IPS-20b (cell line): ENCODE measurements around the gene GSTM5.
"Not testable (repeated sequence)": the region's sequence is repeated elsewhere in the genome, so short reads cannot be mapped to it uniquely, and the experiment has no call there.

Experiments
- H3K27ac ChIP-seq: one replicate; pipeline ENCODE4 v1.5.1; 2013; ENCODE audit warnings: low read length
- H3K27me3 ChIP-seq: 2 replicates; pipeline ENCODE4 v1.6.1; 2013; ENCODE audit warnings: mild to moderate bottlenecking, low read length, inconsistent platforms; ENCODE audit not compliant: insufficient read depth
- H3K36me3 ChIP-seq: 2 replicates; pipeline ENCODE4 v1.6.1; 2013; ENCODE audit warnings: low read depth, mild to moderate bottlenecking, inconsistent platforms, low read length, moderate library complexity; ENCODE audit not compliant: insufficient read depth
- H3K4me1 ChIP-seq: 2 replicates; pipeline ENCODE4 v1.6.1; 2013; ENCODE audit warnings: mild to moderate bottlenecking, control low read depth, inconsistent platforms, low read length, moderate library complexity; ENCODE audit not compliant: insufficient read depth
- H3K4me3 ChIP-seq: 2 replicates; pipeline ENCODE4 v1.5.1; 2013; ENCODE audit warnings: mild to moderate bottlenecking, low read length, inconsistent platforms
- H3K9ac ChIP-seq: 2 replicates; pipeline ENCODE4 v1.6.1; 2013; ENCODE audit warnings: low read depth, mild to moderate bottlenecking, inconsistent platforms, low read length, moderate library complexity
- H3K9me3 ChIP-seq: 2 replicates; pipeline ENCODE4 v1.6.1; 2013; ENCODE audit warnings: mild to moderate bottlenecking, low read depth, low read length, inconsistent platforms; ENCODE audit not compliant: insufficient read depth

GSTM5 gene

GRCh38 chr1:109684777-109685176 lies 27.3 kb upstream of the GSTM5 start:
- not testable (repeated sequence) for H3K27me3 ChIP-seq, H3K9me3 ChIP-seq, H3K36me3 ChIP-seq, H3K4me1 ChIP-seq, H3K4me3 ChIP-seq, H3K9ac ChIP-seq, H3K27ac ChIP-seq

- H3K27ac ChIP-seq, H3K9ac ChIP-seq, H3K9me3 ChIP-seq, H3K4me3 ChIP-seq, H3K4me1 ChIP-seq, H3K36me3 ChIP-seq, H3K27me3 ChIP-seq: not testable (repeated sequence)
Measured at GRCh38 chr1:109685399-109685798, 26.7 kb upstream of the GSTM5 start.

- not testable (repeated sequence) for H3K27me3 ChIP-seq, H3K27ac ChIP-seq
Measured at GRCh38 chr1:109685890-109686289, 26.2 kb upstream of the GSTM5 start.

GRCh38 chr1:109687109-109687508 lies 24.9 kb upstream of the GSTM5 start:
- not testable (repeated sequence) for H3K9ac ChIP-seq, H3K4me1 ChIP-seq, H3K9me3 ChIP-seq, H3K4me3 ChIP-seq, H3K27ac ChIP-seq, H3K36me3 ChIP-seq, H3K27me3 ChIP-seq

More at GRCh38 chr1:109685890-109686289, 26.2 kb upstream of the GSTM5 start:
- H3K4me1 ChIP-seq, H3K9ac ChIP-seq, H3K9me3 ChIP-seq, H3K4me3 ChIP-seq, H3K36me3 ChIP-seq: not testable (repeated sequence)

GRCh38 chr1:109687641-109688499 lies 24.2 kb upstream of the GSTM5 start, which contains the start of gene GSTM1:
GSTM1 (plus strand) TSS chr1:109687817; CDS start chr1:109687874, 57 bp downstream.
- H3K27ac ChIP-seq = no peak within 1 kb of the TSS
- H3K4me1 ChIP-seq = no peaks in the 10 kb centered on the region
- H3K27me3 ChIP-seq = no peaks in the 10 kb centered on the region
- no peak within 1 kb of the TSS for H3K4me3 ChIP-seq
- no peaks in the 10 kb centered on the region for H3K36me3 ChIP-seq
- H3K9me3 ChIP-seq = no peaks in the 10 kb centered on the region
- H3K9ac ChIP-seq = no peak within 1 kb of the TSS

- H3K4me1 ChIP-seq = no peaks in the 10 kb centered on the region
- H3K4me3 ChIP-seq = no peak overlapping the region
- no peaks in the 10 kb centered on the region for H3K27me3 ChIP-seq
- no peak overlapping the region for H3K27ac ChIP-seq
- no peaks in the 10 kb centered on the region for H3K9me3 ChIP-seq
- no peak overlapping the region for H3K9ac ChIP-seq
- no peaks in the 10 kb centered on the region for H3K36me3 ChIP-seq
Measured at GRCh38 chr1:109689844-109690405, 22.1 kb upstream of the GSTM5 start.

GRCh38 chr1:109691759-109692158 lies 20.3 kb upstream of the GSTM5 start:
- Histone ChIP-seq H3K36me3 (no peaks in the 10 kb centered on the region), H3K9me3 (no peaks in the 10 kb centered on the region), H3K9ac (no peak overlapping the region), H3K4me1 (no peaks in the 10 kb centered on the region), H3K4me3 (no peak overlapping the region), H3K27ac (no peak overlapping the region), H3K27me3 (no peaks in the 10 kb centered on the region)

- not testable (repeated sequence) for H3K9ac ChIP-seq, H3K9me3 ChIP-seq
Measured at GRCh38 chr1:109694400-109694799, 17.7 kb upstream of the GSTM5 start.

GRCh38 chr1:109695138-109695537 lies 16.9 kb upstream of the GSTM5 start:
- H3K9ac ChIP-seq, H3K4me3 ChIP-seq, H3K36me3 ChIP-seq, H3K9me3 ChIP-seq, H3K27ac ChIP-seq, H3K4me1 ChIP-seq, H3K27me3 ChIP-seq: not testable (repeated sequence)

More at GRCh38 chr1:109694400-109694799, 17.7 kb upstream of the GSTM5 start:
- not testable (repeated sequence) for H3K4me1 ChIP-seq, H3K27me3 ChIP-seq, H3K27ac ChIP-seq, H3K36me3 ChIP-seq, H3K4me3 ChIP-seq

- no peak overlapping the region for H3K27ac ChIP-seq
- H3K9ac ChIP-seq = no peak overlapping the region
- H3K4me1 ChIP-seq = no peaks in the 10 kb centered on the region
- H3K27me3 ChIP-seq = no peaks in the 10 kb centered on the region
- H3K4me3 ChIP-seq = no peak overlapping the region
- H3K9me3 ChIP-seq = no peaks in the 10 kb centered on the region
- no peaks in the 10 kb centered on the region for H3K36me3 ChIP-seq
Measured at GRCh38 chr1:109697066-109697465, 15.0 kb upstream of the GSTM5 start.

- not testable (repeated sequence) for H3K27me3 ChIP-seq, H3K36me3 ChIP-seq, H3K9ac ChIP-seq, H3K4me3 ChIP-seq, H3K4me1 ChIP-seq, H3K27ac ChIP-seq, H3K9me3 ChIP-seq
Measured at GRCh38 chr1:109697861-109698260, 14.2 kb upstream of the GSTM5 start.

- not testable (repeated sequence) for H3K9me3 ChIP-seq
Measured at GRCh38 chr1:109702940-109703339, 9.1 kb upstream of the GSTM5 start.

More at GRCh38 chr1:109702940-109703339, 9.1 kb upstream of the GSTM5 start:
- H3K4me3 ChIP-seq, H3K4me1 ChIP-seq, H3K9ac ChIP-seq, H3K27ac ChIP-seq, H3K36me3 ChIP-seq, H3K27me3 ChIP-seq: not testable (repeated sequence)
